SK-N-SH (cell line): Measurements from ENCODE around the gene DDIAS. TPM values are rescaled to one million over a fixed set of nuclear protein-coding genes. Genes with fewer than 3 reads are reported as not detected.
"Not testable (repeated sequence)": the region's sequence is repeated elsewhere in the genome, so short reads cannot be mapped to it uniquely, and the experiment has no call there.

Experiments
- CTCF ChIA-PET: fragments of 300-600, 350-600 bp; formaldehyde crosslinking; extraction: SDS; loops from one replicate; lab custom pipeline; 2021; lab: Yijun Ruan, JAX
- POLR2A ChIA-PET: fragments of 350-600 bp; sonication (Branson Sonifier 250); formaldehyde crosslinking; extraction: SDS; loops from one replicate; lab custom pipeline; 2020; ENCODE audit warnings: antibody characterized with exemption, inconsistent platforms; lab: Yijun Ruan, JAX
- DNase-seq: peaks from one replicate; pipeline ENCODE4 v3.0.0; 2012
- H2AFZ ChIP-seq: fragments of 200-600 bp; sonication (generic); 2 replicates; pipeline ENCODE4 v1.8.1; 2016; ENCODE audit warnings: antibody characterized with exemption, mild to moderate bottlenecking, low read depth
- H3F3A ChIP-seq: fragments of 200-600 bp; sonication (generic); replicated peaks from 2 replicates; pipeline ENCODE3; 2016; ENCODE audit warnings: antibody characterized with exemption, mild to moderate bottlenecking; ENCODE audit not compliant: insufficient read depth
- H3K27ac ChIP-seq, 2 experiments: fragments of 200-500 bp in 1 of 2; fragments of 200-600 bp in 1 of 2; sonication (Bioruptor generic) in 1 of 2; sonication (generic), shearing (Covaris generic) in 1 of 2; 2 replicates each; pipeline versions ENCODE4 v1.5.1 to v1.6.1; 2014 to 2016; ENCODE audit warnings: low read depth in 2 of 2, inconsistent platforms in 1 of 2, low read length in 1 of 2, mild to moderate bottlenecking in 1 of 2, mixed read lengths in 1 of 2
- H3K27me3 ChIP-seq: fragments of 200-600 bp; sonication (generic), shearing (Covaris generic); 2 replicates; pipeline ENCODE4 v1.6.1; 2016; ENCODE audit warnings: mixed run types; ENCODE audit not compliant: insufficient read depth
- H3K36me3 ChIP-seq, 2 experiments: fragments of 200-500 bp in 1 of 2; fragments of 200-600 bp in 1 of 2; sonication (Bioruptor generic) in 1 of 2; sonication (generic) in 1 of 2; replicated peaks in 1 of 2; 2 replicates each; pipeline versions ENCODE3 to v1.5.1; 2014 to 2016; ENCODE audit warnings: low read length in 1 of 2, mild to moderate bottlenecking in 1 of 2; ENCODE audit not compliant: insufficient read depth in 2 of 2, control insufficient read depth in 1 of 2
- H3K4me1 ChIP-seq, 2 experiments: fragments of 200-500 bp in 1 of 2; fragments of 200-600 bp in 1 of 2; sonication (Bioruptor generic) in 1 of 2; sonication (generic), shearing (Covaris generic) in 1 of 2; 2 replicates each; pipeline versions ENCODE4 v1.5.1 to v1.6.1; 2014 to 2016; ENCODE audit warnings: low read depth in 1 of 2, low read length in 1 of 2, mixed run types in 1 of 2; ENCODE audit not compliant: insufficient read depth in 2 of 2, control insufficient read depth in 1 of 2
- H3K4me2 ChIP-seq: fragments of 200-600 bp; sonication (generic), shearing (Covaris generic); 2 replicates; pipeline ENCODE4 v1.6.1; 2017; ENCODE audit warnings: mixed run types
- H3K4me3 ChIP-seq, 2 experiments: fragments of 200-500 bp in 1 of 2; fragments of 200-600 bp in 1 of 2; sonication (Bioruptor generic) in 1 of 2; sonication (generic), shearing (Covaris generic) in 1 of 2; 2 replicates each; pipeline versions ENCODE4 v1.5.1 to v1.8.1; 2014 to 2016; ENCODE audit warnings: low read depth in 2 of 2, inconsistent platforms in 1 of 2, low read length in 1 of 2, mild to moderate bottlenecking in 1 of 2, mixed read lengths in 1 of 2, moderate library complexity in 1 of 2
- H3K79me2 ChIP-seq: fragments of 200-600 bp; sonication (generic); 2 replicates; pipeline ENCODE4 v1.8.1; 2017; ENCODE audit warnings: mild to moderate bottlenecking; ENCODE audit not compliant: insufficient read depth
- H3K9ac ChIP-seq: fragments of 200-600 bp; sonication (generic); 2 replicates; pipeline ENCODE4 v1.6.1; 2017; ENCODE audit warnings: mixed run types
- H3K9me2 ChIP-seq: fragments of 200-600 bp; sonication (generic); 2 replicates; pipeline ENCODE4 v1.6.1; 2017; ENCODE audit warnings: mixed run types
- H3K9me3 ChIP-seq: fragments of 200-600 bp; sonication (generic); 2 replicates; pipeline ENCODE4 v1.6.1; 2017; ENCODE audit warnings: mixed run types, mild to moderate bottlenecking, moderate library complexity
- H4K20me1 ChIP-seq: fragments of 200-600 bp; sonication (generic); 2 replicates; pipeline ENCODE4 v1.6.1; 2017; ENCODE audit warnings: mild to moderate bottlenecking, mixed run types; ENCODE audit not compliant: insufficient read depth
- FOSL2 ChIP-seq: IDR thresholded peaks from 2 replicates; pipeline ENCODE4 v1.4.0; 2012; ENCODE audit warnings: low read depth, mild to moderate bottlenecking, moderate library complexity, borderline replicate concordance
- GATA2 ChIP-seq: sonication (generic); formaldehyde crosslinking; IDR thresholded peaks from 2 replicates; pipeline ENCODE4 v1.5.0; 2020; ENCODE audit warnings: mild to moderate bottlenecking, missing genetic modification reagents
- TAF1 ChIP-seq: IDR thresholded peaks from 2 replicates; pipeline ENCODE4 v1.6.1; 2012; ENCODE audit warnings: low read depth, mild to moderate bottlenecking, low read length, moderate library complexity, borderline replicate concordance
- YY1 ChIP-seq: IDR thresholded peaks from 2 replicates; pipeline ENCODE4 v1.4.0; 2012; ENCODE audit warnings: low read depth, mild to moderate bottlenecking
- WGBS: methylation state at CpG from one replicate; pipeline ENCODE4 v1.1.6; 2017; ENCODE audit warnings: low lambda C conversion rate; 5-methylcytosine and 5-hydroxymethylcytosine counted together
- polyA plus RNA-seq, 3 experiments: library from polyadenylated mRNA; depleted of rRNA; stranded (reverse); fragments of >200 nt; gene quantifications; 2 replicates each; pipeline ENCODE4 v1.2.3, GENCODE V29; 2012

Gene DDIAS
- polyA plus RNA-seq, 1 of the 3 experiments (the other 2 are of a cell fraction) = 4.4 TPM

DNA sequence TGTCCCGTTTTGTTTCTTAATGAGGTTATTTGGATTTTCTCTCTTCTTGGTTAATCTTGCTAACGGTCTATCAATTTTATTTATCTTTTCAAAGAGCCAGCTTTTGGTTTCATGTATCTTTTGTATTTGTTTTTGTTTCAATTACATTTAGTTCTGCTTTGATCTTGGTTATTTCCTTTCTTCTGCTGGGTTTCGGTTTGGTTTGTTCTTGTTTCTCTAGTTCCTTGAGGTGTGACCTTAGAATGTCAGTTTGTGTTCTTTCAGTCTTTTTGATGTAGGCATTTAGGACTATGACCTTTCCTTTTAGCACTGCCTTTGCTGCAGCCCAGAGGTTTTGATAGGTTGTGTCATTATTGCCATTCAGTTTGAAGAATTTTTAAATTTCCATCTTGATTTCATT is 18.7 kb downstream of the DDIAS start:
- H3K4me2 ChIP-seq, H3F3A ChIP-seq, H3K4me3 ChIP-seq, H3K9me2 ChIP-seq, DNase-seq, H3K27ac ChIP-seq, H3K9me3 ChIP-seq, POLR2A ChIA-PET, H3K27me3 ChIP-seq, H2AFZ ChIP-seq, H3K9ac ChIP-seq, H4K20me1 ChIP-seq: not testable (repeated sequence)
- CTCF ChIA-PET = interaction anchor here (2.7 kb wide), 1 partner anchor 53 kb away, joined by 5 read pairs; no protein-coding TSS in a partner anchor
- Histone ChIP-seq H3K36me3 (peaks cover 6 to 16% of the 10 kb centered on the region in 2 experiments), H3K4me1 (peaks cover 7 to 12% of the 10 kb centered on the region in 2 experiments; a peak in 3 of 4 replicates), H3K79me2 (peaks cover 20% of the 10 kb centered on the region)
- WGBS = 87% methylated on average over 3 of the region's 3 CpGs

DNA sequence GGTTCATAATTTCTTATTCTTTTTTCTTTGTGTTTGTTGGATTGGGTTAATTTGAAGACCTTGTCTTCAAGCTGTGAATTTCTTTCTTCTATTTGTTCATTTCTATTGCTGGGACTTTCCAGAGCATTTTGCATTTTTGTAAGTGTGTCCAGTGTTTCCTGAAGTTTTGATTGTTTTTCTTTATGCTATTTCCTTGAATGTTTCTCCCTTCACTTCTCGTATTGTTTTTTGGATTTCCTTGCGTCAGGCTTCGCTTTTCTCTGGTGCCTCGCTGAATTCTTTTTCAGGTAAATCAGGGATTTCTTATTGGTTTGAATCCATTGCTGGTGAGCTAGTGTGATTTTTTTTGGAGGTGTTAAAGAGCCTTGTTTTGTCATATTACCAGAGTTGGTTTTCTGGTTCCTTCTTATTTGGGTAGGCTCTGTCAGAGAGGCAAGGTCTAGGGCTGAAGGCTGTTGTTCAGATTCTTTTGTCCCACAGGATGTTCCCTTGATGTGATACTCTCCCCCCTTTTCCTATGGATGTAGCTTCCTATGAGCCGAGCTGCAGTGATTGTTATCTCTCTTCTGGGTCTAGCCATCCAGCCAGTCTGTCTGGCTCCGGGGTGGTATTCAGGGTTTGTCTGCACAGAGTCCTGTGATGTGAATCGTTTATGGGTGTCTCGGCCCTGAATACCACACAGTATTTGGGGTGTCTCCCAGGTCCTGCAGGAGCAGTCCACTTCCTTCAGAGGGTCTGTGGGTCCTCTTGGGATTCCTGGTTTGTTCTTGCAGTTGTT is 21.0 kb downstream of the DDIAS start:
- POLR2A ChIA-PET, H3K9me2 ChIP-seq, H3K9me3 ChIP-seq, H3K27me3 ChIP-seq, H4K20me1 ChIP-seq, H3K4me3 ChIP-seq, H3F3A ChIP-seq: not testable (repeated sequence)
- 66% methylated on average over 8 of the region's 8 CpGs for WGBS
- H3K36me3 ChIP-seq = peaks cover 0 to 13% of the 10 kb centered on the region in 2 experiments
- H3K4me1 ChIP-seq = peaks cover 7 to 12% of the 10 kb centered on the region in 2 experiments; a peak in 3 of 4 replicates
- peak overlapping the region; percentile 12; the same call in 1 of the 2 replicates for H3K9ac ChIP-seq
- peak overlapping the region; percentile 73 for H3K4me2 ChIP-seq
- peak; percentile 50 for DNase-seq
- TF ChIP-seq GATA2 (CRISPR knock-in tag) = peak; percentile 88
- CTCF ChIA-PET = interaction anchor here (0.7 to 1.3 kb wide), 2 partner anchors 54 to 112 kb away, joined by 3 read pairs; no protein-coding TSS in a partner anchor
- H3K79me2 ChIP-seq = peaks cover 20% of the 10 kb centered on the region
- peak overlapping the region; percentile 55 to 85 for H3K27ac ChIP-seq
- H2AFZ ChIP-seq = peak overlapping the region; percentile 65

DNA sequence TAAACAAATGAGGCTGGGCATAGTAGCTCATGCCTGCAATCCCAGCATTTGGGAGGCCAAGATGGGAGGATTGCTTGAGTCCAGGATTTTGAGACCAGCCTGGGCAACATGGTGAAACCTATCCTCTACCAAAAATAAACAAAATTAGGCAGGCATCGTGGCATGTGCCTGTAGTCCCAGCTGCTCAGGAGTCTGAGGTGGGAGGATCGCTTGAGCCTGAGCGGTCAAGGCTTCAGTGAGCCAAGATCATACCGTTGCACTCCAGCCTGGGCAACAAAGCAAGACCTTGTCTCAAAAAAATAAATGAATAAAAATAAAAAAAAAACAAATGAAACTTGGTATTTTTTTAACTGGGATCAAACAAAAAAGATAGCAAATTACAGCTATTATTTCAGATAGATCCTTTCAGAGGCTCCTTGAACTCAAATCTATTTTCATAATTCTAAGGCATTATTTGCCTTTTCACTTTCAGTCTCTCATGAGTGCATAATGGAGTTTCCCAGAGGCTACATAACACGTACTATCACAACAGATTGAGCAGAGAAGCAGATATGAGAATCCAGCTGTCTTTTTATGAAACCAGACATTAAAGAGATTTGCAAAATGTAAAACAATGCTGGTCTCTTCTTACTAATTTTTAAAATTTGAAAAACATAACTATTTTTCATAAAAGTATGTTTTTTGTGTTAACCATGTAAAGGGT is 23.1 kb downstream of the DDIAS start:
- ChIA-PET CTCF (interaction anchor here (0.9 to 4.1 kb wide), 7 partner anchors 11 to 898 kb away, joined by 3 to 23 read pairs (median 4); no protein-coding TSS in a partner anchor), POLR2A (no interaction called here)

More for the DNA sequence above, 23.1 kb downstream of the DDIAS start:
- no peaks in the 10 kb centered on the region for H3F3A ChIP-seq
- peaks cover 20% of the 10 kb centered on the region for H3K79me2 ChIP-seq
- H3K4me3 ChIP-seq = no peak overlapping the region
- H3K4me1 ChIP-seq = peaks cover 7 to 12% of the 10 kb centered on the region in 2 experiments; a peak in 3 of 4 replicates
- H3K27me3 ChIP-seq = no peaks in the 10 kb centered on the region
- no peaks in the 10 kb centered on the region for H3K9me2 ChIP-seq
- H4K20me1 ChIP-seq = no peaks in the 10 kb centered on the region
- no peak for DNase-seq
- no peak overlapping the region for H2AFZ ChIP-seq
- no peak overlapping the region for H3K9ac ChIP-seq
- H3K36me3 ChIP-seq = peaks cover 0 to 17% of the 10 kb centered on the region in 2 experiments
- WGBS = 92% methylated on average over 5 of the region's 5 CpGs
- H3K9me3 ChIP-seq = no peaks in the 10 kb centered on the region
- peak overlapping the region in 1 of 2 experiments; percentile 39; a peak in 1 of 4 replicates for H3K27ac ChIP-seq
- TF ChIP-seq YY1 (no peak), TAF1 (no peak), FOSL2 (no peak)
- no peak overlapping the region for H3K4me2 ChIP-seq
